PC-9 (cell line): ENCODE results near the gene R3HDM1.

Experiments used
- EZH2 ChIP-seq: fragments of 200-600 bp; sonication (generic); IDR thresholded peaks from 2 replicates; pipeline ENCODE4 v1.8.0; 2017; ENCODE audit warnings: antibody characterized with exemption, low read depth
- TF ChIP-seq, protein P1 (sequence below): fragments of 200-600 bp; sonication (generic); conservative IDR thresholded peaks from 2 replicates; pipeline ENCODE4 v1.6.1; 2017; ENCODE audit warnings: mixed run types, antibody characterized with exemption, mild to moderate bottlenecking, moderate library complexity

DNA sequence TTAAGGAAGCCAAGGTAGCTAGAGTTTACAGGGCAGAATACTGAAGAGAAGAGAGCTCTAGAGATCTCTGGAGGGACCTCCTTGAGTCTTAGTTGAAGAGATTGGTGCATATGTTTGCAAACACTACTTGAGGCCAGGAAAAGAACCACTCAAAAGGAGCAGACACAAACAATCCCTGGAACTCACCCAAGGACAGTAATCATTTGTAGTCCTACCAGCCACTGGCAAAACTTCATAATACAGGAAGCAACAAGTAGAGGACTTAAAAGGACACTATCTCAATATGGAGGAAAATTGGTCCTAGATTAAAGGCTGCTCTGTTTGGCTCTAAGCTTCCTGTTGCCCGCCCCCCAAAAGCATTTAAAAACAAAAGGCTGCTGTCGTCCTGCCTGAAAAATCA, 163.4 kb downstream of the R3HDM1 start:
- TF ChIP-seq, protein P1, sequence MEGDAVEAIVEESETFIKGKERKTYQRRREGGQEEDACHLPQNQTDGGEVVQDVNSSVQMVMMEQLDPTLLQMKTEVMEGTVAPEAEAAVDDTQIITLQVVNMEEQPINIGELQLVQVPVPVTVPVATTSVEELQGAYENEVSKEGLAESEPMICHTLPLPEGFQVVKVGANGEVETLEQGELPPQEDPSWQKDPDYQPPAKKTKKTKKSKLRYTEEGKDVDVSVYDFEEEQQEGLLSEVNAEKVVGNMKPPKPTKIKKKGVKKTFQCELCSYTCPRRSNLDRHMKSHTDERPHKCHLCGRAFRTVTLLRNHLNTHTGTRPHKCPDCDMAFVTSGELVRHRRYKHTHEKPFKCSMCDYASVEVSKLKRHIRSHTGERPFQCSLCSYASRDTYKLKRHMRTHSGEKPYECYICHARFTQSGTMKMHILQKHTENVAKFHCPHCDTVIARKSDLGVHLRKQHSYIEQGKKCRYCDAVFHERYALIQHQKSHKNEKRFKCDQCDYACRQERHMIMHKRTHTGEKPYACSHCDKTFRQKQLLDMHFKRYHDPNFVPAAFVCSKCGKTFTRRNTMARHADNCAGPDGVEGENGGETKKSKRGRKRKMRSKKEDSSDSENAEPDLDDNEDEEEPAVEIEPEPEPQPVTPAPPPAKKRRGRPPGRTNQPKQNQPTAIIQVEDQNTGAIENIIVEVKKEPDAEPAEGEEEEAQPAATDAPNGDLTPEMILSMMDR = no peak
- TF ChIP-seq EZH2 = no peak
